ENCODE results near the gene PNMA3.
"Not testable (repeated sequence)": the region's sequence is repeated elsewhere in the genome, so short reads cannot be mapped to it uniquely, and the experiment has no call there.

DNA sequence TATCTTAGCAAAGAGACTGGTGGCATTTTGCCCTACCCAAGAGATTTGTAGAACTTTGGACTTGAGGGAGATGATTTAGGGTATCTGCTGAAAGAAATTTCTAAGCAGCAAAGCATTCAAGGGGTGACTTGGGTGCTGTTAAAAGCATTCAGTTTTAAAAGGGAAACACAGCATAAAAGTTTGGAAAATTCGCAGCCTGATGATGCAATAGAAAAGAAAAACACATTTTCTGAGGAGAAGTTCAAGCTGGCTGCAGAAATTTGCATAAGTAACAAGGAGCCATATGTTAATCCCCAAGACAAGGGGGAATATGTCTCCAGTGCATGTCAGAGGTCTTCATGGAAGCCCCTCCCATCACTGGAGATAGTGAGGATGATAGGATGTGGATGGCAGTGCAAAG, 48.7 kb downstream of the PNMA3 start:
- TF ChIP-seq, protein P1, sequence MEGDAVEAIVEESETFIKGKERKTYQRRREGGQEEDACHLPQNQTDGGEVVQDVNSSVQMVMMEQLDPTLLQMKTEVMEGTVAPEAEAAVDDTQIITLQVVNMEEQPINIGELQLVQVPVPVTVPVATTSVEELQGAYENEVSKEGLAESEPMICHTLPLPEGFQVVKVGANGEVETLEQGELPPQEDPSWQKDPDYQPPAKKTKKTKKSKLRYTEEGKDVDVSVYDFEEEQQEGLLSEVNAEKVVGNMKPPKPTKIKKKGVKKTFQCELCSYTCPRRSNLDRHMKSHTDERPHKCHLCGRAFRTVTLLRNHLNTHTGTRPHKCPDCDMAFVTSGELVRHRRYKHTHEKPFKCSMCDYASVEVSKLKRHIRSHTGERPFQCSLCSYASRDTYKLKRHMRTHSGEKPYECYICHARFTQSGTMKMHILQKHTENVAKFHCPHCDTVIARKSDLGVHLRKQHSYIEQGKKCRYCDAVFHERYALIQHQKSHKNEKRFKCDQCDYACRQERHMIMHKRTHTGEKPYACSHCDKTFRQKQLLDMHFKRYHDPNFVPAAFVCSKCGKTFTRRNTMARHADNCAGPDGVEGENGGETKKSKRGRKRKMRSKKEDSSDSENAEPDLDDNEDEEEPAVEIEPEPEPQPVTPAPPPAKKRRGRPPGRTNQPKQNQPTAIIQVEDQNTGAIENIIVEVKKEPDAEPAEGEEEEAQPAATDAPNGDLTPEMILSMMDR (conservative IDR thresholded peaks at IDR 0.05): not testable (repeated sequence)
- not testable (repeated sequence) for TF ChIP-seq EZH2 (IDR thresholded peaks at IDR 0.05; ENCODE audit: low read depth)

Data from PC-9 (cell line).